Measurements from ENCODE around the gene SCP2.

SCP2 gene

GRCh38 chr1:53051676-53052075 is 124.6 kb downstream of the SCP2 start:
- no peaks in the 10 kb centered on the region for H3K4me1 ChIP-seq (ENCODE audit: control insufficient read depth, low read length)
- H3K4me3 ChIP-seq (ENCODE audit: low read length): no peak overlapping the region
- H4K20me1 ChIP-seq (ENCODE audit: control insufficient read depth, insufficient read depth, low read depth, low read length): no peaks in the 10 kb centered on the region
- H3K27me3 ChIP-seq (ENCODE audit: control insufficient read depth, low read length): no peaks in the 10 kb centered on the region
- TF ChIP-seq CTCF (IDR thresholded peaks at IDR 0.05; ENCODE audit: low read depth, low read length, poor library complexity, severe bottlenecking) (no peak), EZH2phosphoT487 (IDR thresholded peaks at IDR 0.05; ENCODE audit: borderline replicate concordance, low read length) (no peak)
- no peaks in the 10 kb centered on the region for H3K79me2 ChIP-seq (ENCODE audit: control insufficient read depth, low read length)
- H3K4me2 ChIP-seq (ENCODE audit: low read length): no peak overlapping the region
- H3K27ac ChIP-seq (ENCODE audit: low read depth, low read length): no peak overlapping the region
- peaks cover 4% of the 10 kb centered on the region; the same call in 1 of the 2 replicates for H3K36me3 ChIP-seq (ENCODE audit: control insufficient read depth, low read length)
- no peaks in the 10 kb centered on the region for H3K9me3 ChIP-seq (ENCODE audit: control insufficient read depth, insufficient read depth, low read length)
- no peaks in the 10 kb centered on the region for H3K9me2 ChIP-seq (replicated peaks; ENCODE audit: control insufficient read depth, low read length)
- no peaks in the 10 kb centered on the region for H3F3A ChIP-seq (ENCODE audit: control insufficient read depth, insufficient read depth)

- H3K27ac ChIP-seq (ENCODE audit: low read depth, low read length): no peak overlapping the region
- H3K9me3 ChIP-seq (ENCODE audit: control insufficient read depth, insufficient read depth, low read length): no peaks in the 10 kb centered on the region
- TF ChIP-seq CTCF (IDR thresholded peaks at IDR 0.05; ENCODE audit: low read depth, low read length, poor library complexity, severe bottlenecking): no peak
- no peak for TF ChIP-seq EZH2phosphoT487 (IDR thresholded peaks at IDR 0.05; ENCODE audit: borderline replicate concordance, low read length)
- H3K4me3 ChIP-seq (ENCODE audit: low read length): no peak overlapping the region
- H3K27me3 ChIP-seq (ENCODE audit: control insufficient read depth, low read length): peaks cover 29% of the 10 kb centered on the region
- H3F3A ChIP-seq (ENCODE audit: control insufficient read depth, insufficient read depth): no peaks in the 10 kb centered on the region
- no peaks in the 10 kb centered on the region for H3K79me2 ChIP-seq (ENCODE audit: control insufficient read depth, low read length)
- no peaks in the 10 kb centered on the region for H3K4me1 ChIP-seq (ENCODE audit: control insufficient read depth, low read length)
- no peak overlapping the region for H3K4me2 ChIP-seq (ENCODE audit: low read length)
- no peaks in the 10 kb centered on the region for H4K20me1 ChIP-seq (ENCODE audit: control insufficient read depth, insufficient read depth, low read depth, low read length)
- no peaks in the 10 kb centered on the region for H3K9me2 ChIP-seq (replicated peaks; ENCODE audit: control insufficient read depth, low read length)
- no peaks in the 10 kb centered on the region for H3K36me3 ChIP-seq (ENCODE audit: control insufficient read depth, low read length)
These were observed 130.1 kb downstream of the SCP2 start for GRCh38 chr1:53057127-53057526.

- Histone ChIP-seq H3F3A (ENCODE audit: control insufficient read depth, insufficient read depth) (no peaks in the 10 kb centered on the region), H3K27ac (ENCODE audit: low read depth, low read length) (no peak overlapping the region), H3K4me3 (ENCODE audit: low read length) (no peak overlapping the region), H3K9me2 (replicated peaks; ENCODE audit: control insufficient read depth, low read length) (no peaks in the 10 kb centered on the region), H3K36me3 (ENCODE audit: control insufficient read depth, low read length) (no peaks in the 10 kb centered on the region), H3K9me3 (ENCODE audit: control insufficient read depth, insufficient read depth, low read length) (no peaks in the 10 kb centered on the region), H3K79me2 (ENCODE audit: control insufficient read depth, low read length) (no peaks in the 10 kb centered on the region), H3K27me3 (ENCODE audit: control insufficient read depth, low read length) (peaks cover 29% of the 10 kb centered on the region), H4K20me1 (ENCODE audit: control insufficient read depth, insufficient read depth, low read depth, low read length) (no peaks in the 10 kb centered on the region), H3K4me2 (ENCODE audit: low read length) (no peak overlapping the region), H3K4me1 (ENCODE audit: control insufficient read depth, low read length) (no peaks in the 10 kb centered on the region)
- no peak for TF ChIP-seq CTCF (IDR thresholded peaks at IDR 0.05; ENCODE audit: low read depth, low read length, poor library complexity, severe bottlenecking)
- TF ChIP-seq EZH2phosphoT487 (IDR thresholded peaks at IDR 0.05; ENCODE audit: borderline replicate concordance, low read length): no peak
These were observed 133.5 kb downstream of the SCP2 start for GRCh38 chr1:53060579-53060978.

Measured in DOHH2 (cell line).